OCI-LY3 (cell line): ENCODE results near the gene OPRL1.

Experiments
- EZH2phosphoT487 ChIP-seq: fragments of 200-600 bp; shearing (Covaris generic); IDR thresholded peaks from 2 replicates; pipeline ENCODE4 v1.6.1; 2018; ENCODE audit warnings: antibody characterized with exemption, mixed run types, low read depth
- TF ChIP-seq, protein P1 (sequence below): fragments of 200-600, 300-600 bp; sonication (generic); IDR thresholded peaks from 2 replicates; pipeline ENCODE4 v1.5.1; 2014; ENCODE audit warnings: antibody characterized with exemption, low read length, low read depth

DNA sequence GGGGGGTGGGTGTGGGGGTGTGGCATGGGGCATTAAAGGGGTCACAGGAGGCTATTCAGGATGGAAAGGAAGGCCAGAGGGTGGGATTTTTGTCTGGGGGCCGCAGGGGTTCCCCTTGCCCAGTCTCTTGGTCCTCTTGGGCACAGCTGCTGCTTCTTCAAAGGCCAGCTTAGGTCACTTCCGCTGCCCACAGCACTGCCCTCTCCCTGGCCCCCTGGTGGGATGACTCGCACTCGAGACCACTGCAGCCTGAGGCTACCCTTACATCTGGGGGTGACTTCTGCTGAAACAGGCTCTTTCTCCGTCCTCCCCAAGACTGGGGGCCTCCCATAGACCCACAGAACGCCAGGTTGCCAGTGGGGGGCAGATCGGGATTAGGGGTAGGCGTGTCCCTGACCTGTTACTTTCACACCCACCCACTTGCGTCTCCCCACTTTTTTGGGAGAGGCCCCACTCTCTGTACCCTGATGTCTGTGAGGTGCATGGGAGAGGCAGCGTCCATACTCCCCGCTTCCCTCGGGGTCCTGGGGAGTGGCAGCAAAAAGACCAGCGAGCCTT is 3.0 kb downstream of the OPRL1 start:
- TF ChIP-seq, protein P1, sequence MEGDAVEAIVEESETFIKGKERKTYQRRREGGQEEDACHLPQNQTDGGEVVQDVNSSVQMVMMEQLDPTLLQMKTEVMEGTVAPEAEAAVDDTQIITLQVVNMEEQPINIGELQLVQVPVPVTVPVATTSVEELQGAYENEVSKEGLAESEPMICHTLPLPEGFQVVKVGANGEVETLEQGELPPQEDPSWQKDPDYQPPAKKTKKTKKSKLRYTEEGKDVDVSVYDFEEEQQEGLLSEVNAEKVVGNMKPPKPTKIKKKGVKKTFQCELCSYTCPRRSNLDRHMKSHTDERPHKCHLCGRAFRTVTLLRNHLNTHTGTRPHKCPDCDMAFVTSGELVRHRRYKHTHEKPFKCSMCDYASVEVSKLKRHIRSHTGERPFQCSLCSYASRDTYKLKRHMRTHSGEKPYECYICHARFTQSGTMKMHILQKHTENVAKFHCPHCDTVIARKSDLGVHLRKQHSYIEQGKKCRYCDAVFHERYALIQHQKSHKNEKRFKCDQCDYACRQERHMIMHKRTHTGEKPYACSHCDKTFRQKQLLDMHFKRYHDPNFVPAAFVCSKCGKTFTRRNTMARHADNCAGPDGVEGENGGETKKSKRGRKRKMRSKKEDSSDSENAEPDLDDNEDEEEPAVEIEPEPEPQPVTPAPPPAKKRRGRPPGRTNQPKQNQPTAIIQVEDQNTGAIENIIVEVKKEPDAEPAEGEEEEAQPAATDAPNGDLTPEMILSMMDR, result no peak
- no peak for TF ChIP-seq EZH2phosphoT487
